HG03097 (cell line): Measurements from ENCODE around the gene NDST4.

Experiments
- ATAC-seq: cut with Tn5 transposase; IDR thresholded peaks from one replicate; pipeline ENCODE4 v1.9.1; 2021; ENCODE audit not compliant: unreplicated experiment, low FRiP score

The NDST4 gene

DNA sequence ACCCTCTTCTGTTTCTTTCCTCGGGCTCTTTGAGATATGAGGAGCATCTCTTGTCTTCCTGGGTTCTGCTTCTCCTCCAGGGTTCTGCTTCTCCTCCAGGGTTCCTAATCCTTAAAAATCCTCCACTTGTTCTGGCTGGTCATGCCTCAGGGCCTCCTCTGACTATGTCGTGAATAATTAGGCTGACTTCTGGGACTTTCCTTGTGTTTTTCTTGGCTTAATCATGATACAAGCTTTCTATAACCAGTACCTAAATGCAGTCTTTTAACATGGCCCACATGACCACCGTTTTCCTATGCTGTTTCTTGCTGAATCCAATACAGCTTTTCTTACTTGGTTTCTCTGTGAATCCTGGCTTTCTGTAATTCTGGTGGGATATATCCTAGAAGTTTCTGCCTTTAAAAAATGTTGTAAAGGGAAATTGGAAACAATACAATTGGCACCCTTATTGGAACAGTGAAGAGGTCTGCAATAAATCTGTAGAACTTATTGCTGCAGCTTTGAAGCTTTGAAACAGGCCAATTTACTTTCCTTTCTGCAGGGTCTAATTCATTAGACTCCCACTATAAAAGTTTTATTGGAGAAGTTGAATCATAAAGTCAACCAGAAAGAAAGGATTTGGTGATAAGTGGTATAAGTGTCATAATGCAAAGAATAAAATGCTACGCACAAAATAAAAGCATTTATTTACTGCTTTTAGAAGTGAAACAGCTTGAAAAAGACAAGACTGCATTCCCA is 301.7 kb downstream of the NDST4 start:
- no peak for ATAC-seq

DNA sequence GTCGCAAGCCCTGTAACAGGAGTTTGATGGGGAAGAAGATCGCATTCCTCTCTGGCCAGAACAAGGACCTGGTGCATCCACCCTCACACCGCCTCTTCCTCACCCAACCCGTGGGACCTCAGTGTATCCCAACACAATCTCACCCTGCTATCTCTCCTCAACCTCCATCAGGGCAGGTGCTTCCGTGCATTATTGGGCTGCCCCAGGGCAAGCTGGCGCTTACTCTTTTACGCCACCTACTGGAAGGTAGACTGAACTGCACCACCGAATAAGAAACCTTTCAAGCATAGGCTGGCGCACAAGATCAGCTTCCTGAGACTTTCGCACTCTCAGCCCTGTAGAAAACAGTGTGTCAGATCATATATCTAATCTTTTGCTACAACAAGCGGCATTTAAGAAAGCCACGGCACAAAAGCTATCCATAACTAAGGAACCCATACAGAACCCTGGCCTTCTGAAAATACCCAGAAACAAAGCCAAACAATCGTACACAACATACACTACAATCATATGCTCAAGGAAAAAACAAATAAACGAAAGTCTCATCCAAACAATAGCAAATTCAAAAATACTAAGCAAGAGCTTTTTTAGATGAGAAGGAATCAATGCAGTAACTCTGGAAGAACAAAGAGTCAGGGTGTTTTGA is 305.5 kb downstream of the NDST4 start:
- peak; percentile 97 for ATAC-seq

DNA sequence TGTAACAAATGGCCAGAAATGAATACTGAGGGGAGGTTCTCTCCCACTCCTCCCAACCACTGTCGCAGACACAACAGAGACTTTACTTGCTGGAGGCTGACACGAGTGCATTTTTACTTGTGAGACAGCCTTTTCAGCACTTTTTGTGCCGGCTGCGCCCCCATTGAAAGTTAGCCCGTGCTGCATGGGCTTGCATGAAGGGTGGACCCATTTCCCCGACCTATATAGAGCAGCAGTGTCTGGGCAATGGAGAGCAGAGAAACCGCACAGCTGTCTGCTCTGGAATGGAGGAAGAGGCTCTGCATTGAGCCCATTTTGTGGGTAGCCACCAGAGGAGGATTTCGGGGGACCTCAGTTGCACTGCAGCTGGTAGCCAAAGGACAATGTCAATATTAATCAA is 306.1 kb downstream of the NDST4 start:
- no peak for ATAC-seq

DNA sequence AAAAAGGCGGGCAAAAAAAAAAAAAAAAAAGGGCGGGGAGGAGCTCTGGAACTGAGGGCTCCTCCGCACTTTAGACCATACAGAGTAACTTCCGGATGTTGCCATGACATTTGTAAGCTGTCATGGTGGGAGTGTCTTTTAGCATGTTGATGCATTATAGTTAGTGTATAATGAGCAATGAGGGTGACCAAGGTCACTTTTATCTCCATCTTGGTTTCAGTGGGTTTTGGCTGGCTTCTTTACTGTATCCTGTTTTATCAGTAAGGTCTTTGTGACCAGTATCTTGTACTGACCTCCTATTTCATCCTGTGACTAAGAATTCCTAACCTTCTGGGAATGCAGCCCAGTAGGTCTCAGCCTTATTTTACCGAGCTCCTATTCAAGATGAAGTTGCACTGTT is 321.4 kb downstream of the NDST4 start:
- no peak for ATAC-seq

DNA sequence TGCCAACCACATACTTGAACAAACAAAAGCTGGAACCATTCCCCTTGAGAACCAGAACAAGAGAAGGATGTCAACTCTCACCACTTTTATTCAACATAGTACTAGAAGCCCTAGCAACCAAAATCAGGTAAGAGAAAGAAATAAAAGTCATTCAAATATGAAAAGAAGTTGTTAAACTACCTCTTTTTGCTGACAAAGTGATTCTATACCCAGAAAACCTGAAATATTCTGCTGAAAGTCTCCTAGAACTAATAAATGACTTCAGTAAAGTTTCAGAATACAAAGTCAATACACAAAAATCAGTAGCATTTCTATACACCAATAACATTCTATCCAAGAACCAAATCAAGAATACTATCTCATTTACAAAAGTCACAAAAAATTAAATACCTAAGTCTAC is 327.9 kb downstream of the NDST4 start:
- ATAC-seq: no peak

DNA sequence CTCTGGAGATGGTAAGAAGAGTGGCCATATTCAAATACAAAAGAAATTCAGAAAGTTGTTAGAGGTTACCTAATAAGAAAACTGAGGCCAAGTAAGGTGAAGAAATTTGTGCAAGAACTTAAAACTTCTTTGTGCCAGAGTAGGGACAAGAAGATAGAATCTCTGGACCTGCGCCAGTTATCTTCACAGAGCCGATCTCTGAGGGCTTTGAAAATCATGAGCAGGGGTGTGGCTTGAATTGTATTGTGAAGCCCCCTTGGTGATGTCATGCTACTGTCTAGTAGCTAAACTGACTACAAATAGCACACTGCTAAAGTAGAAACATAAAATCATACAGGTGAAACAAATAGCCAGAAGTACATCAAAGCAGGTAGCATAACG is 330.2 kb downstream of the NDST4 start:
- ATAC-seq: no peak

DNA sequence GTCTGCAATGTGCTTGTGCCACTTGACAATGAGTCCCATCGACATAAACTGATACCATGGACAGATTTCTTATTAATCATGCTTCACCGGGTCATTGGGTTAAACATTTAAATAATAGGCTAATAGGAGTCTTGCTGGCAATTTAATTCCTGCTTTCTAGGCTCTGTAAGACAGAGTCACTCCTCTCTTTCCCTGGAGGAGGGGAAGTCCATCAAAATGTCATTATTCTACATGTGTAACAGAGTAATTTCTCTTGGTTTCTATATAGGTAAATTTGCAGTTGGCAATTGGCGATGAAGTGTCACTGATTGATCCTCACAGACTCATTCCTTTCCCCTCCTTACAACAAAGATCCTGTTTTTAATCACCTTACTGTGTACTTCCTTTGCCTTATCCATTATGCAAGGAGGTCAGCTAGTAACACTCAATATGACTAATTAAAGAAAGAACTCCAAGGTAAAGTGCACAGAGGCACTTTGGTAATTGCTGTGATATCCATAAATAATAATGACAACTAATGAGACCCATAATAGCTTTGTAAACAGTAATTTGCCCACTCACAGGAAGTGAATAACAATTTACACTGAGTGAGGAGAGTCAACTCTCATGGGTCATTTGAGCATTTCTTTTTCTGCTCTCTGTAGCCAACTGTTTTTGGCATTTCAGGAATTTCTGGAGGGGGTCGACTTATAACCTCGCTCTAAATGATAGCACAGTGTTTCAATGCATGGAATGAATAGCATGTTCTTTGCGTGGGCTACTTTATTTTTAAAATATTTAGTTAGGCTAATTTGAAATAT is 330.8 kb downstream of the NDST4 start:
- no peak for ATAC-seq

DNA sequence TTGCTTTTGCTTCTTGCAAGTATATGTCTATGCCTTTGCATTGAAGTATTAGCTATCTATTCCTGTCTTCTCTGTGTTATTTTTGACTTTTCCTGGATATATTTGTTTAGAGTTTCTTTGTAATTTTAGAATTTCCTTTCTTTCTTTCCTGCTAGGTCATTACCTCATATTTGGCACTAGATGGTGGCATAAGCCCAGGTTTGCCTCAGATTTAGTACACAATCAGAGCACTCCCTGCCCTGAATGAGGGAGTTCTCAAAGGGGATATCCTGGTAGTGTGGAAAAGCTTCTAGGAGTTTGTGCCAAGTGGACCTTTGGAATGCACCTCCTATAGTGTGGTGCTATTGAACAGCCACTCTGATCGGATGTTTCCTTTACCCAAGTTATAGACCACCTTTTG is 333.2 kb downstream of the NDST4 start:
- no peak for ATAC-seq
